ENCODE measurements around the gene CLTCL1. TPM values are rescaled to one million over a fixed set of nuclear protein-coding genes. Genes with fewer than 3 reads are reported as not detected.
A peak's percentile ranks its signal among the peaks of the same experiment; 100 is the strongest.

CLTCL1 gene
- total and polyA plus RNA-seq, 9 of the 15 experiments (the other 6 are each of a cell fraction or from before 2014, with no cell fraction given), result 1.1 to 11.7 (median 5.0) TPM

- no peak for TF ChIP-seq EWSR1 (IDR thresholded peaks at IDR 0.05; ENCODE audit: borderline replicate concordance, low read depth, partially characterized antibody)
- no peak for TF ChIP-seq TEAD1 (CRISPR knock-in tag; IDR thresholded peaks at IDR 0.05)
- TF ChIP-seq ZNF75A (CRISPR knock-in tag; IDR thresholded peaks at IDR 0.05), result no peak
- no peak for TF ChIP-seq ELF1 (tag; IDR thresholded peaks at IDR 0.05)
- no peak for TF ChIP-seq NKRF (IDR thresholded peaks at IDR 0.05; ENCODE audit: borderline replicate concordance)
- no peak for TF ChIP-seq TFAM (CRISPR knock-in tag; conservative IDR thresholded peaks at IDR 0.05)
- TF ChIP-seq ETV6 (IDR thresholded peaks at IDR 0.05; ENCODE audit: borderline replicate concordance in 1 of 2, low read depth in 2 of 2, low read length in 1 of 2), result no peak
- TF ChIP-seq ETV6 (CRISPR knock-in tag; IDR thresholded peaks at IDR 0.05; ENCODE audit: borderline replicate concordance), result no peak
- TF ChIP-seq ZNF644 (tag; IDR thresholded peaks at IDR 0.05; ENCODE audit: low read depth), result no peak
- no peak for TF ChIP-seq CEBPG (CRISPR knock-in tag; IDR thresholded peaks at IDR 0.05)
- no peak for TF ChIP-seq CEBPG (tag; conservative IDR thresholded peaks at IDR 0.05 in 1 of 2, IDR thresholded peaks at IDR 0.05 in 1 of 2)
- no peak for TF ChIP-seq POLR2AphosphoS2 (IDR thresholded peaks at IDR 0.05; ENCODE audit: low read length)
- TF ChIP-seq PHB2 (IDR thresholded peaks at IDR 0.05; ENCODE audit: low read depth), result no peak
- 0 out of 2 replicates have a peak, but pooled peaks have one; percentile 25 for TF ChIP-seq E4F1 (CRISPR knock-in tag; IDR thresholded peaks at IDR 0.05; ENCODE audit: borderline replicate concordance)
- 0 out of 2 replicates have a peak, but pooled peaks have one; percentile 10 for TF ChIP-seq DPF2 (IDR thresholded peaks at IDR 0.05)
- TF ChIP-seq BCL6 (CRISPR knock-in tag; IDR thresholded peaks at IDR 0.05), result no peak
- no peak for TF ChIP-seq ZNF695 (CRISPR knock-in tag; IDR thresholded peaks at IDR 0.05)
- no peak for TF ChIP-seq ELK1 (CRISPR knock-in tag; IDR thresholded peaks at IDR 0.05)
- no peak for TF ChIP-seq MBD1 (CRISPR knock-in tag; IDR thresholded peaks at IDR 0.05)
- TF ChIP-seq NFXL1 (CRISPR knock-in tag; IDR thresholded peaks at IDR 0.05), result no peak
Observed at GRCh38 chr22:19290400-19291217, 910 bp downstream of the CLTCL1 start (continued).
